GM19043 (cell line): Measurements from ENCODE around the gene AGO1.

ENCODE experiments used
- ATAC-seq: cut with Tn5 transposase; IDR thresholded peaks from one replicate; pipeline ENCODE4 v1.9.1; 2021; ENCODE audit warnings: low read depth; ENCODE audit not compliant: unreplicated experiment

Gene AGO1

DNA sequence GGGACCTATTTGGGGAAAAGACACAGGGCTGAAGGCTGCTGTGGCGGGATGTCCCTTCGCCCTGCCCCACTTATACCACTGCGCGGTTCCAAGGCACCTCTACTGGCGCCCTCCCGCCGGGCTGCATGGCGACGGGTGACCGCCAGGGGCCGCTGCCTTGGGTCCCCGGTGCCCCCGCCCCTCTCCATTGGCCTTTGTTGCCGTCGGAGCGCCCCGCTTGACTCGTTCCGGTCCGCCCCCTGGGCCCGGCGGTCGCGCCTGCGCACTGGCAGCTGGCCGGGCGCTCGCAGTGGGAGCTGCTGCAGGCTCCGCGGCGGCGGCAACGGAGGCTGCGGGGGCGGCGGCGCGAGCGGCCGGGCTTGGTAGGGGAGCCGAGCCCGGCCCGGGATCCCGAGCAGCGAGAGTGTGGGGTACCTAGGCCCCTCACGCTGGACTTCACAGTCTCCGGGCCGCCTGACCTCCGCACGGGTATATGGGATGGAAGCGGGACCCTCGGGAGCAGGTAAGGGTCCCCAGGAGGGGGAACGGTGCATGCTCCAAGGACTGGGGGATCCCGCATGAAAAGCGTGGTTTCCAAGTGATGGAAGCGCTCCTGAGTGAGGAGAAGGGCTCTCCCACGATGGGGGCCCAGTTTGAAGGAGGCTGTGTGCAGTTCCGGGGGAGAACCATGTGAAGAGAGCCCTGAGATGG, at the start of gene AGO1:
TSS of gene AGO1 (plus strand) at position 265 of the 690 bp plus-strand sequence. CDS start at position 478, 213 bp downstream.
- peak; percentile 65 for ATAC-seq

DNA sequence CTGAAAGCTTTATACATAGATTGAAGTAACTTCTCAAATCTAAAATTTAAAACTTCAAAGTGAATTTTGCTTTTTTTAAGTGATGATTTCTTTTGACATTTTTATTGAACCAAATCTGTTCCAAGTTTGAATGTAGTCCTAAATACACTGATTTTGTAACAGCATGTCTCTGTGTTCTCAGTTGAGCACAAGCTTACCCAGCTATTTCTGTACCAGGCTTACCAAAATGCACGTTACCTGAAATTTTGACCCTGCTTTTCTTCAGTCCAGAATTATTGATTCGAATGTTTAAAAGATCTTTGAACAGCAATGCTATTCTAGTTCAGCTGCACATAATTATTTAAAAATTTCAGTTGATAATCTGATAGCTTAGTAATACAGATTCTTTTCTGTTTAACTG, 49.6 kb upstream of the AGO1 start:
- no peak for ATAC-seq

GRCh38 chr1:35834218-35834617, 48.8 kb upstream of the AGO1 start:
- ATAC-seq: no peak

GRCh38 chr1:35835398-35835797, 47.6 kb upstream of the AGO1 start:
- ATAC-seq: no peak

GRCh38 chr1:35836734-35837133, 46.3 kb upstream of the AGO1 start:
- ATAC-seq: no peak

DNA sequence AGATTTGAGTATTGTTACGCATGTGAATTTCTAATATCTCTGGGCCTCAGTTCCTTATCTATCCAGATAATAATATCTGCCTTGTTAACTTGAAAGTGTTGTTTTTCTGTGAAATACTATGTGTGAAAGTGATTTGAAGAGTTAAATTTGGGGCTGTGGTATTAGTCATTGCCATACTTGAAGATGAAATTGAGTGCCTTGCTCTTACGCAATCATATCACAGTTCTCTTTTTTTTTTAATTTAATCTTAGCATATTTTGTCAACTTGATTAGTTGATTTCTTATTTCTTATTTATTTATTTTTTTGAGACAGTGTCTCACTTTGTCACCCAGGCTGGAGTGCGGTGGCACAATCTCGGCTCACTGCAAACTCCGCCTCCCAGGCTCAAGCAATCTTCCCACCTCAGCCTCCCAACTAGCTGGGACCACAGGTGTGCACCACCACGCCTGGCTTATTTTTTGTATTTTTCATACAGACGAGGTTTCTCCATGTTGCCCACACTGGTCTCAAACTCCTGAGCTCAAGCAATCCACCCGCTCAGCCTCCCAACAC, 44.2 kb upstream of the AGO1 start:
- ATAC-seq: no peak

DNA sequence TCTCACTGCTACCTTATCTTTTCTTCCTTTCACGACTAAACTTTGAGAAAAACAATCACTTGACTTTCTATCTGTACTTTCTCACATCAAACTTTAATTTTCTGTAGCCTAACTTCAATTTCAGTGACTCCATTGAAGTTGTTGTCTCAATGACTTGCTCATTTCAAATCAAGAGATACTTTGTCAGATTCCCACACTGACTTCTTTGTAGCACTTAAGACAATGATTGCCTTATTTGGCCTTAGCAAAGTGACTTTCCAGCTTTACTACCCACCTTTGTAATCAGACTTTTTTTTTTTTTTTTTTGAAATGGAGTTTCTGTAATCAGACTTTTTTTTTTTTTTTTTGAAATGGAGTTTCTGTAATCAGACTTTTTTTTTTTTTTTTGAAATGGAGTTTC, 38.2 kb upstream of the AGO1 start:
- no peak for ATAC-seq

- ATAC-seq: no peak
These were observed 37.2 kb upstream of the AGO1 start for GRCh38 chr1:35845766-35846165.

DNA sequence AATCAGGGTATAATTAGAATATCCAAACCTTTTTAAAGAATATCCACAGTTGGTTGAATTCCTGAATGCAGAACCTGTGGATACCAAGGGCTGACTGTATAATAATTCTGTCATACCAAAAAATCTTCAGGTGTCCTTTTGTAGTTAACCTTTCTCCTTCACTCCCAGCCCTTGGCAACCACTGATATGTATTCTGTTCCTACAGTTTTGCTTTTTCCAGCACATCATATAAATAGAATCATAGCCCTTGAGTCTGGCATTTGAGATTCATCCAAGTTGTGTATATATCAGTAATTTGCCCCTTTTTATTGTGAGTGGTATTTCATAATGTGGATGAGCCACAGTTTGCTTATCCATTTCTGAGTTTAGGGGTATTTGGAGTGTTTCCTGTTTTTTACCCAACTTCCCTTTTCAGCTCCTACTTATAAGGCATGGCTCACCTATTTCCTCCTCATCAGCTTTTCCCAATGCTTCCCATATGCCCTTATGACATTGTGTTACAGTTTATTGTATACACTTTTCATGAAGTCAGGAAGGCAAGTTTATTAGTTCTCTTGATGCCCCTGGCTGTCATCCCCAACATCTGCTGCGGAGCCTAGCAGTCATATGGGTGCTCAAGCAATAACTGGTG, 35.0 kb upstream of the AGO1 start:
- ATAC-seq: no peak

GRCh38 chr1:35850051-35850450, 33.0 kb upstream of the AGO1 start:
- ATAC-seq: no peak

DNA sequence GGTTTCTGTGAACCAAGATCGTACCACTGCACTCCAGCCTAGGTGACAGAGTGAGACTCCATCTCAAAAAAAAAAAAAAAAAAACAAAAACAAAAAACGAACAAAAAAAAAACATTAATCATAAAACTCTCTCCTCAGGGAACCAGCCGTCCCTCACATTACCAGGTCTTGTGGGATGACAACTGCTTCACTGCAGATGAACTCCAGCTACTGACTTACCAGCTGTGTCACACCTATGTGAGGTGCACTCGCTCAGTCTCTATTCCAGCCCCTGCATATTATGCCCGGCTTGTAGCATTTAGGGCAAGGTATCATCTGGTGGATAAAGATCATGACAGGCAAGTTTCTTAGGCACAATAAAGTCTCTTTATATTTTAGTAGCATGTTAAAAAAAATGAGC, 32.3 kb upstream of the AGO1 start:
- no peak for ATAC-seq

DNA sequence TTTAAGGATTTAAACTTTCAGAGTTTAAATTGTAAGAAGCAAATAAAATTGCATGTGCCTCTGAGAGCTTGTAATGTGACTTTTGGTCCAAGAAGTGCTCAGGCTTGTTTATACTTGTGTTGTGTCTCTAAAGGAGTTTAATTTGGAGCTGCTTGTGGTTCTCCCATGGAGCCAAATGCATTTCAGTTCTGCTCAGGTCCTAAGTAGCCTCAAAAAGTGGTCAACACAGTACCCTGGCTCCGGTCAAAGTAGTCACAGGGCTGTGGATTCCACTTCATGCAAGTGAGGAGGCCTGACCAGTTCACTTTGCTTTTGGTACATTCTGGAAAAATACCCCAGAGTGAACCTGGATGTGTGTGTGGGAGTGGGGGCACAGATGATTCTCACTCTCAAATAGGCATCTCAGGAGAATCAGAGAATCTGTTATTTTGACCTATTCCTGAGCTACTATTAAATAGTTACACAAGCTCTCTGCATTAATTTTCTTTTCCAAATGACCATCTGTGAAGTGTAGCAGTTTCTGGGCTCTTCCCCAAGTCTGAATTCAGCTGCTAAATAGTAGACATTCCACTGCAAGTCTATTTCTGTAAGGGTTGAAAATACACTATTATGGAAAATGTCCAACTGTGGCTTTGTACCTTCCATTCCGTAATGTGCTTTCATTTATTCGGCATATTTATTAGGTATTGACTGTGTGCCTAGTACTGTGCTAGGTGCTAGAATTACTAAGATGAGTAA, 31.7 kb upstream of the AGO1 start:
- ATAC-seq: no peak

DNA sequence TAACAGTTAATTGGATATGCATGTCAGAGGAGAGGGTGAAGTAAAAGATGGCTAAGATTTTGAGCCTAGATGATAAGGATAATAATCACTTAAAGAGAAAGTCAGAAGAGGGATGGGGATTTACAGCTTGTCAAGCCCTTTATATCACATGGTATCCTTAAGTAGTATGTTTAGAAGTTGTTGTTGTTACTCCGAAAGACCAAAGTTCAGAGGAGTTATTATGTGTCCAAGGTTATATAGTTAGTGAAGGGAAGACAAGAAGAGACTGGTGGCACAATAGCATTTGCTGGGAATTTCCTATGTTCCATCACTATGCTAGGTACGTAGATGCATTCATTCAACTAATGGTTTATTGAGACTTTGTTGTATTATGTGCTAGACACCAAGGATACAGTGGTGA, 30.8 kb upstream of the AGO1 start:
- ATAC-seq: no peak

GRCh38 chr1:35854989-35855700, 27.9 kb upstream of the AGO1 start:
- ATAC-seq: no peak

GRCh38 chr1:35856964-35857363, 26.0 kb upstream of the AGO1 start:
- ATAC-seq: no peak

DNA sequence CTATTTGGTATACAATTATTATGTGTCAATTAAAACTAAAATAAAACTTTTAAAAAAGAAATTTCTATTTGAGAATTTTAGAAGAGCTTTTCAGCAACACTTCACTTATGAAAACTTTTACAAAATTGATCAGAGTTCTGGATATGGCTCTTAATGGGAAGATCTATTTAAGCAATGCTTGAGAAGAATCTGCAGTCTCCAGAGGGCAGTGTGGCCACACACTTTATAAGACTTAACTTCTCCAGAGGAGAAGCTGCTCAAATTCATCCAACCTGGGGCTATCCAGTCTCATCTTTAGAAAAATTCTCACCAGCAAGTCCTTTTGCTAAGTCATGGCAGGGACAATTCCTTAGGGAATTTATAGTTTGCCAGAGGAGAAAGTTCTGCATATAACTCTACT, 25.2 kb upstream of the AGO1 start:
- ATAC-seq: no peak

DNA sequence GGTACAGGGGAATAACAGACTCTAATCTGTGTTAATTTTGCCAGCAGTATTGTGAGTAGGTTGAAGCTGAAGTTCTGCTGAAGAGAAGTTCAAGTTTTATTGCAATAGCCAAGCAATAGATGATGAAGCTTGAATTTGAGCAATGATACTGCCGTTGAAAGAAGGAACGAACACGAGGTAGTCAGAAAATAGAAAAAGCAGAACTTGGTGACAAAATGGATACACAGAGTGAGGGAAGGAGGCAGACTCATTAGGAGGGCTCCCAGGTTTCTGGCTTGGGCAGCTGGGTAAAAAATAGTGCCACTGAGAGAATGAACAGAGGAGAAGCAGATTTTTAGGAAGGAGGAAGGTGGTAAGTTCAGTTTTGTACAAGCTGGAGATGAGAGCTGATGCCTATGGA, 22.3 kb upstream of the AGO1 start:
- no peak for ATAC-seq

DNA sequence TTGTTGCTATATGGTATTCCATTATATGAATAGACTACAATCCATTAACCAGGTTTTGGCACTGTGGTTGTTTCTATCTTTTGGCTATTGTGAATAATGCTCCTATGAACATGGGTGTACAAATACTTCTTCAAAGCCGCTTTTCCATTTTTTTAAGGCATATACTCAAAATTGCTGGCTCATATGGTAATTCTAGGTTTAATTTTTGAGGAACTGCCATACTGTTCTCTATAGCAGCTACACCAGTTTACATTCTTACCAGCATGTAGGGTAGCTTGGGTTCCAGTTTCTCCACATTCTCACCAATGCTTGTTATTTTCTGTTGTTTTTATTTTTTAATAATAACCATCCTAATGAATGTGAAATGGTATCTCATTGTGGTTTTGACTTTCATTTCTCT, 19.9 kb upstream of the AGO1 start:
- ATAC-seq: no peak

DNA sequence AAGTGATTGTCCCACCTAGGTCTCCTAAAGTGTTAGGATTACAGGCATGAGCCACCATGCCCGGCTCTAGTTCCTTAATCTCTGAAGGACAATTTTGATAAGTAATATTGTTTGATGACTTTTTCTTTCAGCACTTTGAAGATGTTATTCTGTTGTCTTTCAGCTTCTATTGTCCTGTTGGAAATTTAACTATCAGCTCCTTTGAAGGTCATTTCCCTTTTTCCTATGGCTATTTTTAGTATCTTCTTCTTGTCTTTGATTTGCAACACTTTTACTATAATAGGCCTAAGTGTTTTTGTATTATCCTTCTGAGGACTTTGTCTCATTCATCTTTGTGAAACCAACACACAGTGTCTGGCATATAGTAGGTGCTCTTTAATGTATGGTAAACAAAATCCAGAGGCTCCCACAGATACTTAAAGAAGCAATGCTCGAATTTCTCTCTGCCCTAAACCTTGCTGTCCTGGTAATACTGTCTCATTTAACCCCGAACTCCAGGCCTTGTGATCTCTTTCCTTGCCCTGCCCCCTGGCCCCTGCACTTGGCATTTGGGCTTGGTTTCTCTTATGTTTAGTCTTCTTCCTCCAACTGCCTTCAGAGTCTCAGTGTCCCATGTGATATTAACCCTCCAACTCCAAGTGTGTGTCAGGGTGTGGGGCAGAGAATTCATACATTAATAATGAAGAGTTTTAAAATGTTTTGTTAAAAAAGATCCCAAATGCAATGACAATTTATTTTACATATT, 19.0 kb upstream of the AGO1 start:
- ATAC-seq: no peak

DNA sequence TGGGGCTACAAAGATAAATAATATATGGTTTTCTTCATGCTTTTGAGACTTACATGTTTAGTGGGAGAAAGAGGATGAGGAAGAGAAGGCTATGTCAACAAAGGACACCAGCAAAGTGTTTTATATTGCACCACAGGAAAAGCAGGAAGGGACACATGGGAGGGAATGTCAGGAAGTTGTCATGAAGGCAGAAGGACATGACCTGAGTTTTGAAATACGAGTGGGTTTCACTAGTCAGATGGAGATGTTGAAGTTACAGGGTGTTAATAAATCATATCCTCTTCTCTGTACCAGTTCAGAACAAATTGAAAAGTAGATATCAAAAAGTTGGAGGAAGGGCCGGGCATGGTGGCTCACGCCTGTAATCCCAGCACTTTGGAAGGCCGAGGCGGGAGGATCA, 18.2 kb upstream of the AGO1 start:
- ATAC-seq: no peak
